WERI-Rb-1 (cell line): ENCODE data around the gene OMA1.
"Not testable (repeated sequence)": the region's sequence is repeated elsewhere in the genome, so short reads cannot be mapped to it uniquely, and the experiment has no call there.

Source experiments
- DNase-seq: peaks from one replicate; pipeline ENCODE4 v3.0.0-alpha.2; 2020
- H3K27ac ChIP-seq: fragments of 250-450 bp; sonication (Bioruptor Pico); 2 replicates; pipeline ENCODE4 v1.5.1; 2020; ENCODE audit warnings: mild to moderate bottlenecking, moderate library complexity
- H3K27me3 ChIP-seq: fragments of 250-450 bp; sonication (Bioruptor Pico); 2 replicates; pipeline ENCODE4 v1.5.1; 2021; ENCODE audit warnings: mild to moderate bottlenecking, low read depth, moderate library complexity; ENCODE audit not compliant: insufficient read depth, severe bottlenecking
- H3K36me3 ChIP-seq: fragments of 250-450 bp; sonication (Bioruptor Pico); 2 replicates; pipeline ENCODE4 v1.5.1; 2020; ENCODE audit warnings: mild to moderate bottlenecking, moderate library complexity
- H3K4me3 ChIP-seq: 2 replicates; pipeline ENCODE4 v1.5.1; 2011; ENCODE audit warnings: low read depth, mild to moderate bottlenecking, control low read depth, low read length
- H3K9me3 ChIP-seq: fragments of 250-450 bp; sonication (Bioruptor Pico); 2 replicates; pipeline ENCODE4 v1.5.1; 2021; ENCODE audit warnings: mild to moderate bottlenecking, moderate library complexity; ENCODE audit not compliant: severe bottlenecking
- CTCF ChIP-seq: IDR thresholded peaks from 2 replicates; pipeline ENCODE4 v1.5.1; 2011; ENCODE audit warnings: low read depth, mild to moderate bottlenecking, control low read depth, inconsistent platforms, low read length

OMA1 gene

GRCh38 chr1:58584082-58584895 is 37.8 kb upstream of the OMA1 start:
- Histone ChIP-seq H3K4me3 (no peak overlapping the region), H3K27me3 (no peaks in the 10 kb centered on the region), H3K9me3 (no peaks in the 10 kb centered on the region), H3K36me3 (no peaks in the 10 kb centered on the region), H3K27ac (no peak overlapping the region)
- TF ChIP-seq CTCF = no peak
- no peak for DNase-seq

- Histone ChIP-seq H3K9me3 (no peaks in the 10 kb centered on the region), H3K4me3 (no peak overlapping the region), H3K27me3 (no peaks in the 10 kb centered on the region), H3K36me3 (no peaks in the 10 kb centered on the region), H3K27ac (no peak overlapping the region)
- TF ChIP-seq CTCF = no peak
- DNase-seq = no peak
Observed at GRCh38 chr1:58583496-58583895, 37.0 kb upstream of the OMA1 start.

DNA sequence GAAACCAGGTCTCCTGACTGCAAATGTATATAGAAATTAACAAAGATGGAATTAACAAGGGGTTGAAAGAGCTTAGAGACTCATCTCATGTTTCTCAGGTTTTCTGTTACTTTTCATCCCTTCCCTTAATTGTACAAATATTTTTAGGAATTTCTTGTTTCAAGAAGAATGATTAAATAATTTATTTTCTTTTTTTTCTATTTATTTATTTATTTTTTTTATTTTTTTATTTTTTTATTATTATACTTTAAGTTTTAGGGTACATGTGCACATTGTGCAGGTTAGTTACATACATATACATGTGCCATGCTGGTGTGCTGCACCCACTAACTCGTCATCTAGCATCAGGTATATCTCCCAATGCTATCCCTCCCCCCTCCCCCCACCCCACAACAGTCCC is 35.6 kb upstream of the OMA1 start:
- H3K36me3 ChIP-seq, H3K27ac ChIP-seq, H3K27me3 ChIP-seq, H3K4me3 ChIP-seq, H3K9me3 ChIP-seq, DNase-seq: not testable (repeated sequence)

DNA sequence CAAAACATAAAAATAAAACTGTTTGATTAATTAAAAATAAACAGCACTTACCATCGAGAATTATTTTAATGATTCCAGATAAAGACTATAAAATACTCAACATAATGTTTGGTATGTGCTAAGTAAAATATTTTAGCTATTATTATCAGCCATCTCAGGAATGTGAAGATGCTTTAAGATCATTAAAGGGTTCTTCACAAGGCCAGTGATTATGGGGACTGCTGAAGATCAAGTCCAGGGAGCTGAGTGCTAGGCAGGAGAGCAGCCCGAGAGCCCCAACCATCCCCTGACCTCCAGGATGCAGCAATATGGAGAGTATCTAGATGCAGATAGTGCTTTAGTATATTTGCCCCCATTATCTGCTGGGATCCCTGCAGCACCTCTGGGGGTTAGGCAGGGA is 35.1 kb upstream of the OMA1 start:
- Histone ChIP-seq H3K27ac (no peak overlapping the region), H3K27me3 (no peaks in the 10 kb centered on the region), H3K36me3 (no peaks in the 10 kb centered on the region), H3K9me3 (no peaks in the 10 kb centered on the region), H3K4me3 (no peak overlapping the region)
- no peak for DNase-seq
- no peak for TF ChIP-seq CTCF

- DNase-seq = no peak
- TF ChIP-seq CTCF = no peak
- H3K4me3 ChIP-seq = no peak overlapping the region
- H3K27me3 ChIP-seq = no peaks in the 10 kb centered on the region
- no peak overlapping the region for H3K27ac ChIP-seq
- H3K9me3 ChIP-seq = peaks cover 4% of the 10 kb centered on the region
- H3K36me3 ChIP-seq = no peaks in the 10 kb centered on the region
Observed at GRCh38 chr1:58580186-58580585, 33.7 kb upstream of the OMA1 start.

GRCh38 chr1:58577654-58578030 is 31.1 kb upstream of the OMA1 start:
- Histone ChIP-seq H3K27ac (no peak overlapping the region), H3K36me3 (no peaks in the 10 kb centered on the region), H3K9me3 (peaks cover 4% of the 10 kb centered on the region), H3K27me3 (no peaks in the 10 kb centered on the region), H3K4me3 (no peak overlapping the region)
- no peak for TF ChIP-seq CTCF
- DNase-seq = no peak
